Measurements from ENCODE around the gene RASA3. TPM values are rescaled to one million over a fixed set of nuclear protein-coding genes. Genes with fewer than 3 reads are reported as not detected.

Gene RASA3
- total and polyA plus RNA-seq, 2 of the 4 experiments (the other 2 are of a cell fraction), result 21.0 to 31.4 TPM

DNA sequence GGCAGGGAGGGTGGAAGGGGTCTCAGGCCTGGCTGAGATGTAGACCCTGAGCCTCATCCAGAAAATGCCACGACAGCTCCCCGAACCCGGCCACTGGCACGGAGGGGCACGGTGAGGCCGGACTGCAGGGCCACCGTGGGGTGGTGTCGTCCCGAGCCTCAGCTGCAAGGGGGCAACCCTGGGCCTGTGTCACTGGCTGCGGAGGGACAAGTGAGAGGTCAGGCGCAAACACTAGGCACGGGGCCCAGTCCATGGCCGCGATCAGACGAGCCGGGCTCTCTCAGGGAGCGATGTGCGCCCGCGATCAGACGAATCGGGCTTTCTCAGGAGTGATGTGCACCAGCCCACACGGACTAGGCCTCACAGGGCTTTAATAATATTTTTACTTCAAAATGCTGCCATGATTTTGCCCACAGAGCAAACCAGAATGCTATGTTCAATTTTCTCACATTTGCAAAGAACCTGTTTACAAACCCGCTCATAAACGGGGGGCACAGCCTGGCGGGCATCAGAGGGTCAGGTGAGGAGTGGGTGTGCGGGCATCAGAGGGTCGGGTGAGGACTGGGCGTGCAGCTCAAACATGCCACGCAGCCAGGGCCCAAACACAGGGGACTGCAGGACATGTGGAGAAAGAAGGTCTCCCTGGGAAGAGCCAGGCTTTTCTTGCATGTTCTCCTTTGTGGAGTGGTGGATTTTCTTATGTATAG, 115.9 kb downstream of the RASA3 start:
- H3K9ac ChIP-seq (ENCODE audit: low read depth, low read length), result no peak overlapping the region
- ChIA-PET POLR2A (ENCODE audit: unreplicated experiment) (no interaction called here), CTCF (interaction anchor here (0.6 kb wide), 1 partner anchor 223 kb away, joined by 3 read pairs; no protein-coding TSS in a partner anchor)
- H2AK5ac ChIP-seq (ENCODE audit: low read depth, low read length), result no peak overlapping the region
- no peak overlapping the region for H4K91ac ChIP-seq (ENCODE audit: insufficient read depth, low read depth, low read length)
- dilution Hi-C loops (cut with HindIII; ENCODE audit: low sequenced_read_pairs, unreplicated experiment), result no loop called here
- no peak overlapping the region for H3K14ac ChIP-seq (replicated peaks; ENCODE audit: low read depth, low read length)
- DNase-seq (no peak), ATAC-seq (ENCODE audit: low read depth) (no peak)
- H3K9me1 ChIP-seq (ENCODE audit: insufficient read depth, low read length), result peaks cover 5% of the 10 kb centered on the region
- TF ChIP-seq, protein P1, sequence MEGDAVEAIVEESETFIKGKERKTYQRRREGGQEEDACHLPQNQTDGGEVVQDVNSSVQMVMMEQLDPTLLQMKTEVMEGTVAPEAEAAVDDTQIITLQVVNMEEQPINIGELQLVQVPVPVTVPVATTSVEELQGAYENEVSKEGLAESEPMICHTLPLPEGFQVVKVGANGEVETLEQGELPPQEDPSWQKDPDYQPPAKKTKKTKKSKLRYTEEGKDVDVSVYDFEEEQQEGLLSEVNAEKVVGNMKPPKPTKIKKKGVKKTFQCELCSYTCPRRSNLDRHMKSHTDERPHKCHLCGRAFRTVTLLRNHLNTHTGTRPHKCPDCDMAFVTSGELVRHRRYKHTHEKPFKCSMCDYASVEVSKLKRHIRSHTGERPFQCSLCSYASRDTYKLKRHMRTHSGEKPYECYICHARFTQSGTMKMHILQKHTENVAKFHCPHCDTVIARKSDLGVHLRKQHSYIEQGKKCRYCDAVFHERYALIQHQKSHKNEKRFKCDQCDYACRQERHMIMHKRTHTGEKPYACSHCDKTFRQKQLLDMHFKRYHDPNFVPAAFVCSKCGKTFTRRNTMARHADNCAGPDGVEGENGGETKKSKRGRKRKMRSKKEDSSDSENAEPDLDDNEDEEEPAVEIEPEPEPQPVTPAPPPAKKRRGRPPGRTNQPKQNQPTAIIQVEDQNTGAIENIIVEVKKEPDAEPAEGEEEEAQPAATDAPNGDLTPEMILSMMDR (conservative IDR thresholded peaks at IDR 0.05; ENCODE audit: low read depth, low read length), result no peak
- TF ChIP-seq NFE2L2 (IDR thresholded peaks at IDR 0.05; ENCODE audit: low read depth, low read length) (no peak), CHD1 (IDR thresholded peaks at IDR 0.05; ENCODE audit: low read depth, low read length) (no peak), BHLHE40 (IDR thresholded peaks at IDR 0.05; ENCODE audit: low read depth, low read length) (no peak), MAFK (IDR thresholded peaks at IDR 0.05; ENCODE audit: low read depth, low read length) (no peak), RAD21 (IDR thresholded peaks at IDR 0.05; ENCODE audit: low read length) (no peak), CEBPB (IDR thresholded peaks at IDR 0.05; ENCODE audit: low read depth, low read length) (no peak), RCOR1 (IDR thresholded peaks at IDR 0.05; ENCODE audit: insufficient replicate concordance, low read length) (no peak), MXI1 (IDR thresholded peaks at IDR 0.05; ENCODE audit: borderline replicate concordance, low read depth, low read length) (no peak), SMC3 (IDR thresholded peaks at IDR 0.05; ENCODE audit: low read depth, low read length) (no peak), RFX5 (IDR thresholded peaks at IDR 0.05; ENCODE audit: low read depth, low read length) (no peak), POLR2A (IDR thresholded peaks at IDR 0.05; ENCODE audit: low read depth, low read length) (no peak), FOS (IDR thresholded peaks at IDR 0.05; ENCODE audit: low read depth, low read length) (no peak), MAZ (IDR thresholded peaks at IDR 0.05; ENCODE audit: borderline replicate concordance, low read depth, low read length) (no peak)
- TF ChIP-seq, protein P2, sequence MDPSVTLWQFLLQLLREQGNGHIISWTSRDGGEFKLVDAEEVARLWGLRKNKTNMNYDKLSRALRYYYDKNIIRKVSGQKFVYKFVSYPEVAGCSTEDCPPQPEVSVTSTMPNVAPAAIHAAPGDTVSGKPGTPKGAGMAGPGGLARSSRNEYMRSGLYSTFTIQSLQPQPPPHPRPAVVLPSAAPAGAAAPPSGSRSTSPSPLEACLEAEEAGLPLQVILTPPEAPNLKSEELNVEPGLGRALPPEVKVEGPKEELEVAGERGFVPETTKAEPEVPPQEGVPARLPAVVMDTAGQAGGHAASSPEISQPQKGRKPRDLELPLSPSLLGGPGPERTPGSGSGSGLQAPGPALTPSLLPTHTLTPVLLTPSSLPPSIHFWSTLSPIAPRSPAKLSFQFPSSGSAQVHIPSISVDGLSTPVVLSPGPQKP (IDR thresholded peaks at IDR 0.05; ENCODE audit: borderline replicate concordance, low read depth, low read length), result no peak
- TF ChIP-seq, protein P3, sequence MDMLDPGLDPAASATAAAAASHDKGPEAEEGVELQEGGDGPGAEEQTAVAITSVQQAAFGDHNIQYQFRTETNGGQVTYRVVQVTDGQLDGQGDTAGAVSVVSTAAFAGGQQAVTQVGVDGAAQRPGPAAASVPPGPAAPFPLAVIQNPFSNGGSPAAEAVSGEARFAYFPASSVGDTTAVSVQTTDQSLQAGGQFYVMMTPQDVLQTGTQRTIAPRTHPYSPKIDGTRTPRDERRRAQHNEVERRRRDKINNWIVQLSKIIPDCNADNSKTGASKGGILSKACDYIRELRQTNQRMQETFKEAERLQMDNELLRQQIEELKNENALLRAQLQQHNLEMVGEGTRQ (IDR thresholded peaks at IDR 0.05; ENCODE audit: low read depth, low read length), result no peak
- H2BK120ac ChIP-seq (ENCODE audit: low read depth, low read length), result no peak overlapping the region
- H2BK5ac ChIP-seq (ENCODE audit: low read depth, low read length, poor library complexity, severe bottlenecking), result no peak overlapping the region
- no peak overlapping the region for H2AFZ ChIP-seq (replicated peaks; ENCODE audit: low read length, poor library complexity)
- peaks cover 14% of the 10 kb centered on the region for H4K20me1 ChIP-seq (ENCODE audit: insufficient read depth, low read length)
- peaks cover 20 to 56% of the 10 kb centered on the region in 2 experiments for H3K79me1 ChIP-seq (ENCODE audit: low read depth in 1 of 2, low read length in 2 of 2)
- H3K27ac ChIP-seq (ENCODE audit: insufficient read depth, low read length), result no peak overlapping the region
- H4K5ac ChIP-seq (ENCODE audit: low read depth, low read length), result no peak overlapping the region
- peaks cover 80% of the 10 kb centered on the region for H3K36me3 ChIP-seq (ENCODE audit: control insufficient read depth, insufficient read depth, low read length)
- no peaks in the 10 kb centered on the region for H3K9me3 ChIP-seq (ENCODE audit: control insufficient read depth, insufficient read depth, low read length)
- no peak overlapping the region for H4K8ac ChIP-seq (ENCODE audit: low read depth in 2 of 2, low read length in 2 of 2)
- H3K56ac ChIP-seq (ENCODE audit: extremely low read depth, insufficient read depth, low read length), result no peak overlapping the region; the same call in 1 of the 2 replicates
- H3K23ac ChIP-seq (ENCODE audit: low read depth, low read length), result no peak overlapping the region
- in situ Hi-C loops (cut with MboI; ENCODE audit: low sequenced_read_pairs), result no loop called here
- H2BK20ac ChIP-seq (ENCODE audit: low read depth, low read length), result no peak overlapping the region
- intact Hi-C loops (cut with micrococcal nuclease), result no loop called here
- H2BK15ac ChIP-seq (ENCODE audit: low read depth, low read length), result no peak overlapping the region
- 0 out of 2 replicates have a peak overlapping the region, but pooled peaks have one; percentile 5 for H3K4ac ChIP-seq (ENCODE audit: low read depth, low read length)
- no TSS peak for BruUV-seq (replicated peaks)
- H3K4me2 ChIP-seq (ENCODE audit: low read depth, low read length), result no peak overlapping the region
- no peaks in the 10 kb centered on the region for H3K4me1 ChIP-seq (ENCODE audit: control insufficient read depth, insufficient read depth, low read length)
- no peak overlapping the region for H3K4me3 ChIP-seq (ENCODE audit: insufficient read depth, low read depth, low read length)
- H3K27me3 ChIP-seq (ENCODE audit: control insufficient read depth, insufficient read depth, low read length), result no peaks in the 10 kb centered on the region
- H2AK9ac ChIP-seq (replicated peaks; ENCODE audit: low read depth, low read length, poor library complexity), result no peak overlapping the region
- WGBS, 2 experiments (ENCODE audit: extremely low coverage in 2 of 2, insufficient read length in 1 of 2), result 96% methylated on average over 27 of the region's 30 CpGs; no CpG with 5 or more reads in 1 of the 2 experiments
- H3K18ac ChIP-seq (ENCODE audit: low read depth, low read length), result no peak overlapping the region

Measured in IMR-90 (cell line).